GM19240 (cell line): Measurements from ENCODE around the gene KRTAP4-16.
"Not testable (repeated sequence)": the region's sequence is repeated elsewhere in the genome, so short reads cannot be mapped to it uniquely, and the experiment has no call there.

ENCODE experiments used
- DNase-seq: peaks from one replicate; pipeline ENCODE4 v3.0.0; 2011; ENCODE audit warnings: low spot score; ENCODE audit not compliant: insufficient read length

Gene KRTAP4-16

DNA sequence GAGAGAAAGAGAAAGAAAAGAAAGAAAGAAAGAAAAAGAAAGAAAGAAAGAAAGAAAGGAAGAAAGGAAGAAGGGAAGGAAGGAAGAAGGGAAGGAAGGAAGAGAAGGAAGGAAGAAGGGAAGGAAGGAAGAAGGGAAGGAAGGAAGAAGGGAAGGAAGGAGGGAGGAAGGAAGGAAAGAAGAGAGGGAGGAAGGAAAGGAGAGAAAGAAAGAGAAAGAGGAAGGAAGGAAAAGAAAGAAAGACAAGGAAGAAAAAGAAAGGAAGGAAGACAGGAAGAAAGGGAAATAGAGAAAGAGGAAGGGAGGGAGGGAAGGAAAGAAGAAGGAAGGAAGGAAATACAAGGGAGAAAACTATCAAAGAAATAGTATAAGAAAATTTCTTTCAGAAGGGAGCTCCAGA is 25.2 kb downstream of the KRTAP4-16 start:
- DNase-seq = no peak

DNA sequence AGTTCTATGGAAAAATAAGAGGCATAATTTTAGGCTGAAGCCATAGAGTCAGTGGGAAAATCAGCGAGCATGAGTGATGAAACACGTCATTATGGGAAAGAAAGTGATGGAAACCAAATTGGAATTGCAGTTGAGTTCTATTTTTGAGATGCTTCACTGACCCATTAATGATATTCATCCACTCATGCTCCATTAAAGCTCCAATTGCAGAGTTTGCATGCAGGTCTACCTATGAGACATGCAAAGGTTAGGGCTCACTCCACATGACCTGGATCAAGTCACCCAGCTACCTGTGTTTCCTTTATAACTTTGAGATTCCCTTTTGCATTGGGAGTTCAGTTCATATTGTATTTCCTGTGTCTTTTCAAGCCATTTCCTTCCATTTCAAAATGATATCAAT is 28.3 kb downstream of the KRTAP4-16 start:
- no peak for DNase-seq

DNA sequence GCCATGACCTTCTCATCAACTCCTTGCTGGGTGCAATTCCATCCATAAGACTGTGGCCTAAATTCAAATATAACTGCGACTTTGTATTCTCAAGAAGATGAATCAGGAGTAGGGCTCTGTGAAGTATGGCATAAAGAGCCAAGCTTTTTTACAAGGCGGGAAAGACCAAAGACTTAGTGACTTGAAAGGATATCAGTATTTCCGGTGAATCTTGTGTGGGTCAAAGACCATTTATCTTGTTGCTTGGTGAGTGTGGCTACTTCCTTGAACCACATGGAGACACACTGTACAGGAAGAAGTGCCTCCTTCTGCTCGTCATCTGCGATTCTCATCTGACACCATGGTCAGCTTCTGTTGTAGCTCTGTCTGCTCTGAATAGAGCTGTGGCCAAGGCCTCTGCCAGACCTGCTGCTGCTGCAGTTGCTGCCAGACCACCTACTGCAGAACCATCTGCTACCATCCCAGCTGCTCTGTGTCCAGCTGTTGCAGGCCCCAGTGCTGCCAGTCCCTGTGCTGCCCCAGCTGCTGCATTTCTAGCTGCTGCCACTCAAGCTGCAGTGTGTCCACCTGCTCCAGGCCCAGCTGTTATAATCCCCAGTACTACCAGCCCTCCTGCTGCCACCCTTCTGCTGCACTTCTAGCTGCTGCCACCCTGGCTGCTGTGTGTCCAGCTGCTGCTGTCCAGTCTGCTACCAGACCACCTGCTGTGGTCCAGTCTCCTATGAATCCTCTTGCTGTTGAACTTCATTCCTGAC is 30.2 kb downstream of the KRTAP4-16 start:
- no peak for DNase-seq

DNA sequence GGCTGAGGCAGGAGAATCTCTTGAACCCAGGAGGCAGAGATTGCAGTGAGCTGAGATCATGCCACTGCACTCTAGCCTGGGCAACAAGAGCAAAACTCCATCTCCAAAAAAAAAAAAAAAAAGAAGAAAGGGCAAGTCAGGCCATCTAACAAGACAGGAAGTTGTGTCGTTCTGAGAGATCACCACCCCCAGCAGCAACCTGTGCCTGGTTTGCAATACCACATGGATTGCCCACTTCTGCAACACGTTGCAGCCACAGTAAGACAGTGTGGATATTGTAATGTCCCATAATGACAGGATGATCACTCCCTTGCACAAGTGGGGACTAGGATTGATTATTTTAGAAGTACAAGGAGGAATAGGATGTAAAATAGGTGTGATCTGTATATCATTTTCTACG is 33.0 kb downstream of the KRTAP4-16 start:
- DNase-seq = no peak

GRCh38 chr17:41067281-41067680 is 34.7 kb downstream of the KRTAP4-16 start:
- no peak for DNase-seq

DNA sequence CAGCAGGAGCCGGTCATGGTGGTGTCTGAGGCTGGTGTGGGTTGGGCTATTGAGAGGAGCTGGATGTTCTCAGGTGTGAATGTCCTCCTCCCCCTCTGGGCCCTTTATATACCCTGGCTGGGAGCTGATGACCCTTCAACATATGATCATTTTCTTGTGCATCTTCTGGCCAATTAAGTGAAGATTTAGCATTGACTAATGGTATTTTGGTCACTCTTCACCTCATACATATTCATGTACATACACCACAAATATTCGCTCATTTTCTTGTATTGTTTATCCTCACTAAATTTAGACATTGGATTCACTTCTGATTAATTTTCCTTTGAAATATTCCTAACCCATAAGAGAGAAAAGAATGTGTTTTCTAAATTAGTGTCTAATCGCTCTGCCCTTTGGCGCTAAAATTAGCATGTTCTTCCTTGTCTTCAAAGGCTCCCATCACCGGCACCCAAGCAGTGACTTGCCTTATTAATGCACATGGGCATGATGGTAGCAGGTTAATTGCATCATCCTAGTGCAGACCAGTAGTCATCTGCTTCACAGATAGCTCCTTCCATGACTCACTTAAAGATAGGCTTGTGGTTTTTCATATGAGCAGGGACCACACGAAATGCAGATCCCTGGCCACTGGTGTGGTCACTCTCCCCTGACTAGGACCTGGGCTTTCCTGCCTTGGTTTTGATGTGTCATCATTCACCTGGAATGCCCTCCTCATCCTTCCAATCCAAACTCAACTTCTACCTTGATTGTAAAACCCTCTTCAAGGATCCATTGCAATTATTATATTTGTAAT is 36.0 kb downstream of the KRTAP4-16 start, which contains the start of gene KRTAP2-4:
Gene KRTAP2-4, minus strand, starts transcription at position 51 of the 796 bp plus-strand sequence. Its CDS starts 34 bp downstream, at position 17.
- no peak for DNase-seq

- DNase-seq = not testable (repeated sequence)
Observed at GRCh38 chr17:41065016-41065689, 36.9 kb downstream of the KRTAP4-16 start.

DNA sequence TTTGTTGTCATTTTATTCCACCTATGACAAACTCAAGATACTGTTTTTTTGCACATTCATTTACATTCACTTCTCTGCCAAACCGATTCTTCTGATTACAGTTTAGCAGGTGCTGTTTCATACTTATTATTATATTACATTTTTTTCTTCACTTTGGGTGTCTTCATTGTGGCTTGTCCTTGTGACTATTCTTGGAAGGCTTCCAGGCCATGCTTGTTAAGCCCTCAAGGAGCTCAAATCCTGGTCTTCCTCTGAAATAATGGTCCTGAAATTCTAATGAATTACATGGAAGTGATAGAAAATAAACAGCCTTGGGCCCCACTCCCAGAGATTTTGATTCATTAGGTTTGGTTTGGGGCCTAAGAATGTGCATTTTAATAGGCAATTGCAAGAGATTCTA is 37.7 kb downstream of the KRTAP4-16 start:
- no peak for DNase-seq

GRCh38 chr17:41063449-41063848 is 38.6 kb downstream of the KRTAP4-16 start:
- no peak for DNase-seq

GRCh38 chr17:41061964-41062363 is 40.0 kb downstream of the KRTAP4-16 start:
- no peak for DNase-seq

- DNase-seq = no peak
Observed at GRCh38 chr17:41060052-41060604, 41.9 kb downstream of the KRTAP4-16 start, which contains the start of gene KRTAP2-3. TSS of gene KRTAP2-3 (minus strand) at chr17:41060114. CDS start at chr17:41060050, 64 bp downstream.

- DNase-seq = not testable (repeated sequence)
Observed at GRCh38 chr17:41059276-41060051, 42.5 kb downstream of the KRTAP4-16 start.

DNA sequence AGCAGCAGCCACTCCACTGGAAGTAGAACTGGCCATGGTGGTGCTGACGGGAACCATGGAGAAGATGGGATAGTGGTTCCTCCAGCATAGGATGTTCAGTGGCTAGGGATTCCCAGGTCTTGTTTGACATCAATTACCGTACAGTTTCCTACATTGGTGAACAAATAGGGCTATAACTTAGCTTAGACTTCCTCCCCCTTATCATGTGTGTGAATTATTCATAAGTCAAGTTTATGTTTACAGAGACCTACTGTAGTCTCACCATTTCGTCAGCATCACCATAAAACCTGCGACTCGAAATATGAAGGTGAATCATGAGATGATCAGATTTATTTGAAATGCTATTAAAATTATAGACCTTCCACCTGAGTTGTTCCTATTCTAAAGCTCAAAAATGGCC is 43.3 kb downstream of the KRTAP4-16 start:
- no peak for DNase-seq

- no peak for DNase-seq
Observed at GRCh38 chr17:41057547-41057946, 44.5 kb downstream of the KRTAP4-16 start.

DNA sequence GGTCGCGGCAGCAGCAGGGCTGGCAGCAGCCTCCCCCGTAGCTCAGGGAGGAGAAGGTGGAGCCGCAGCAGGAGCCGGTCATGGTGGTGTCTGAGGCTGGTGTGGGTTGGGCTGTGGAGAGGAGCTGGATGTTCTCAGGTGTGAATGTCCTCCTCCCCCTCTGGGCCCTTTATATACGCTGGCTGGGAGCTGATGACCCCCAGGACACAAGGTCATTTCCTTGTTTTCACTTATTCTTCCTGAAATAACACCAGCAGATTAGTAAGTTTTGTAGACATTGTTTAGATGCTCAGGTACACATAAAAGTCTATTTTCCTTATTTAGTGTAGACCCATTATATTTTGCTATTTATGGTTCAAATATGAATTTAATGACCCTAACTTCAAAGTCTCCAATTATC is 46.9 kb downstream of the KRTAP4-16 start, which contains the start of gene KRTAP2-2:
Gene KRTAP2-2, minus strand, starts transcription at position 101 of the 400 bp plus-strand sequence. Its CDS starts 19 bp downstream, at position 82.
- not testable (repeated sequence) for DNase-seq

- not testable (repeated sequence) for DNase-seq
Observed at GRCh38 chr17:41054556-41054955, 47.5 kb downstream of the KRTAP4-16 start.

GRCh38 chr17:41054025-41054424 is 48.0 kb downstream of the KRTAP4-16 start:
- DNase-seq = no peak

- no peak for DNase-seq
Observed at GRCh38 chr17:41052566-41052965, 49.4 kb downstream of the KRTAP4-16 start.
